Stimulated activated CD4-positive, alpha-beta T cell treated with anti-CD3 and anti-CD28 coated beads, TNF-alpha, amount 100 ng/mL, for 24 hours (primary cell): ENCODE measurements around the gene AAMP.
"Not testable (repeated sequence)": the region's sequence is repeated elsewhere in the genome, so short reads cannot be mapped to it uniquely, and the experiment has no call there.

Experiments
- DNase-seq, 3 experiments: peaks; one replicate each; pipeline ENCODE4 v3.0.0-alpha.2; 2020; ENCODE audit warnings: low read depth in 3 of 3

Gene AAMP, protein sequence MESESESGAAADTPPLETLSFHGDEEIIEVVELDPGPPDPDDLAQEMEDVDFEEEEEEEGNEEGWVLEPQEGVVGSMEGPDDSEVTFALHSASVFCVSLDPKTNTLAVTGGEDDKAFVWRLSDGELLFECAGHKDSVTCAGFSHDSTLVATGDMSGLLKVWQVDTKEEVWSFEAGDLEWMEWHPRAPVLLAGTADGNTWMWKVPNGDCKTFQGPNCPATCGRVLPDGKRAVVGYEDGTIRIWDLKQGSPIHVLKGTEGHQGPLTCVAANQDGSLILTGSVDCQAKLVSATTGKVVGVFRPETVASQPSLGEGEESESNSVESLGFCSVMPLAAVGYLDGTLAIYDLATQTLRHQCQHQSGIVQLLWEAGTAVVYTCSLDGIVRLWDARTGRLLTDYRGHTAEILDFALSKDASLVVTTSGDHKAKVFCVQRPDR

DNA sequence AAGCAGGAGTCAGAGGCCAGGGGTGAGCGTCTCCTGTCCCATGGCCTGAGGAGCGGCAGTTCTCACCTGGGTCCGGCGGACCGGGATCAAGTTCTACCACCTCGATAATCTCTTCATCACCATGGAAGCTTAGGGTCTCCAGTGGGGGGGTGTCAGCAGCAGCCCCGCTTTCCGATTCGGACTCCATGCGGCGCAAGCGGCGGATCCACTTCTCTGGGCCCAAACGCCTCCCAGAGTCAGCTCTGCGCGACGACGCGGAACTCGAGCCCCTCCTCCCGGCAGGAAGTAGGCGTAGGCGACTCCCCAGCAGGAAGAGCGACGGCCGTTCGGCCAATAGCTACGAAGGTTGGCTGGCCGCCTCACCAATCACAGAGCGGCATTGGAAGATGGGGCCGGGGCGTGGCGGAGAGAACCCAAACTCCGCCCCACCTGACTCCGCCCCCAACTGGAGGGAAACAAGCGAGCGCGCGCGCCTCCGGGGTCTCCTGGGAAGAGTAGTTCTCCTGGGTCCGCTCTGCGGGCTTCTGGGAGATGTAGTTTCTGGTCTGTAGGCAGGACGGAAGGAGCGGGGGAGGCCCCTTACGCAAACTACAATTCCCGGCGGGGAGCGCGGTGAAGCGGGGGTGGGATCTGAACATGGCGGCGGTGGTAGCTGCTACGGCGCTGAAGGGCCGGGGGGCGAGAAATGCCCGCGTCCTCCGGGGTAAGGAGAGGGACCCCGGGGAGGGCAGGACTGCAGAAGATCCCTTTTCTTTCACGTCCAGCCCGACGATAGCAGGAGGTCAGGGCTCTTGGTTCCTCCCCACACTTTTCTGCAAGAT is at the start of gene AAMP, which contains the start of gene PNKD:
Gene AAMP, minus strand, starts transcription at position 238 of the 821 bp plus-strand sequence. Its CDS starts 51 bp downstream, at position 187.
Gene PNKD, plus strand, starts transcription at position 620 of the 821 bp plus-strand sequence. Its CDS starts 17 bp downstream, at position 637.
- DNase-seq = peak; percentile 100

DNA sequence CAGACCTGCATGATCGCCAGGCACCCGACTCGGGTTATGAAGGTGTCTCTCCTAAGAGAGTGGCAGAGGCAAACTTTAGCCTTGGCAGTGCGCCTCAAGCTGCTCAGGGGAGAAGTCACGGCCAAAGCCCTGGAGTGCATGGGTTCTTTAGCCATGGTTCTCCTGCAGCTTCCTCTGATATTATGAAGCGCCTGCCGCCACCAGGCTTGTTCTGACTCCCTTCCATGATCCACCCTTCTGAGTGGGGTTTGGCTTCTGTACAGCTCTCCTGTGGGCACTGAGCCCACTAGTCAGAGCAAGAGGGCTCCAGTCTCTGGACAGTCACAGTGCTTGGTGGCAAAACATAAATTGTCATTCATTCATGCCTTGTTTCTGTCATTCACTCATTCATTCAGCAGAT is 48.3 kb upstream of the AAMP start:
- DNase-seq = no peak

- no peak for DNase-seq
These were observed 47.9 kb upstream of the AAMP start for GRCh38 chr2:218317835-218318234.

GRCh38 chr2:218317303-218317630 is 47.3 kb upstream of the AAMP start:
- no peak for DNase-seq

DNA sequence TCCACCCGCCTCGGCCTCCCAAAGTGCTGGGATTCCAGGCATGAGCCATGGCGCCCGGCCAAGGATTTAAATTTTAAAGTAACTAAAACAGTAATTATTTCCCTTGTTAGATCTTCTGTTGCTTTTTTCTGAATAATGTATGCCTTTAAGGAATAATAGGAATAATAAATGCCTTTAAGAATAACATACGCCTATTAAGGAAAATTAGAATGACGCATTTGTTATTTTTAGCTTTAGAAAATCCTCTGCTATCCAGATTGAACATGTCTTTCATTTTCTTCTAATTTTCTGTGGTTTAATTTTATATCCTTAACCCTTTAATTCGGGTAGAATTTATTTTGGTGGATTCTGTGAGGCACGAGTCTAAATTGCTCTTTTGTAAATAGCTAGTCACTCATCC is 45.5 kb upstream of the AAMP start:
- no peak for DNase-seq

DNA sequence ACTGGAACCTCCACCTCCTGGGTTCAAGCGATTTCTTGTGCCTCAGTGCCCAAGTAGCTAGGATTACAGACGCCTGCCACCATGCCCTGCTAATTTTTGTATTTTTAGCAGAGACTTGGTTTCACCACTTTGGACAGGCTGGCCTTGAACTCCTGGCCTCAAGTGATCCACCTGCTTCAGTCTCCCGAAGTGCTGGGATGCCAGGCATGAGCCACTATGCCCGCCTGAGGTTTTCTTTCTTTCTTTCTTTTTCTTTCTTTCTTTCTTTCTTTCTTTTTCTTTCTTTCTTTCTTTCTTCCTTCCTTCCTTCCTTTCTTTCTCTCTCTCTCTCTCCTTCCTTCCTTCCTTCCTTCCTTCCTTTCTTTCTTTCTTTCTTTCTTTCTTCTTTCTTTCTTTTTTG is 44.8 kb upstream of the AAMP start:
- not testable (repeated sequence) for DNase-seq

DNA sequence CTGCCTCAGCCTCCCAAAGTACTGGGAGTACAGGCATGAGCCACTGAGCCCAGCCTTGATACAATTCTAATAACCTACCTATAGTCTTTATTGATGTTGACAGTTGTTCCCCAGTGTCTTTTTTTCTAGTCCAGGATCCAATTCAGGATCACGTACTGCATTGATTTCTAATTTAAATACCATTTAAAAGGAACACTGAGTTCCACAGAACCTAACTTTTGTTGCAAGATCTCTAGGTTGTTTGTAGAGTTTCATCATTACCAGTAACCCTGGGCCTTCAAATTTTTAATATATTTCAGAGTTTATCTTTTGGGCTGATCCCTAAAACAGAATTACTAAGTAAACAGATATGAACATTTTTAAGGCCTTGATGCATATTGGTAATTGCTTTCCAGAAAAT is 43.4 kb upstream of the AAMP start:
- DNase-seq = no peak

GRCh38 chr2:218312267-218312756 is 42.4 kb upstream of the AAMP start:
- no peak for DNase-seq

- DNase-seq = not testable (repeated sequence)
These were observed 41.8 kb upstream of the AAMP start for GRCh38 chr2:218311541-218312266.

GRCh38 chr2:218310853-218311540 is 41.1 kb upstream of the AAMP start:
- no peak for DNase-seq

DNA sequence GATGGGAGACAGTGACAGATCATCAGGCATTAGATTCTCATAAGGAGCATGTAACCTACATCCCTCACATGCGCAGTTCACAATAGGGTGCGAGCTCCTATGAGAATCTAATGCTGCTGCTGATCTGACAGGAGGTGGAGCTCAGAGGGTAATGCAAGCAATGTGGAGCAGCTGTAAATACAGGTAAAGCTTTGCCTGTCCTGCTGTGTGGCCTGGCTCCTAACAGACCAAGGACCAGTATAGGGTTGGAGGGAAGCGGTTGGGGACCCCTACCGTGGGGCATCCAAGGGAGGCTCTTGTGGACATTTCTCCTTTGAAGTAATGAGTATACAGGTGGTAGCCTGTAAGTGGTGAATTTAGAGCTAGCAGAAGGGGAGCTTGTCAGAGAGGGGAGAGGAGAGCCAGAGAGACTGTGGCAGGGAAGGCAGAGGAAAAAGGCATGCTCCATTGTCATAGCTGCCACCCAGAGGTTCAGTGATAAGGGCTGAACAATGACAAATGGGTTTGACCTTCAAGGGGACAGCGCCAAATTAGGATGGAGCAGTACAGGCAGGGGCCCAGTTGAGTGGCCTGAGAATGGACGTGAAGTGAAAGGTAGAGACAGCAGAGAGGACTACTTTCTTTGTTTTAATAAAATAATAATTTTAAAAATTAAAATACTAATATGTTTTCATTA is 37.6 kb upstream of the AAMP start:
- no peak for DNase-seq

DNA sequence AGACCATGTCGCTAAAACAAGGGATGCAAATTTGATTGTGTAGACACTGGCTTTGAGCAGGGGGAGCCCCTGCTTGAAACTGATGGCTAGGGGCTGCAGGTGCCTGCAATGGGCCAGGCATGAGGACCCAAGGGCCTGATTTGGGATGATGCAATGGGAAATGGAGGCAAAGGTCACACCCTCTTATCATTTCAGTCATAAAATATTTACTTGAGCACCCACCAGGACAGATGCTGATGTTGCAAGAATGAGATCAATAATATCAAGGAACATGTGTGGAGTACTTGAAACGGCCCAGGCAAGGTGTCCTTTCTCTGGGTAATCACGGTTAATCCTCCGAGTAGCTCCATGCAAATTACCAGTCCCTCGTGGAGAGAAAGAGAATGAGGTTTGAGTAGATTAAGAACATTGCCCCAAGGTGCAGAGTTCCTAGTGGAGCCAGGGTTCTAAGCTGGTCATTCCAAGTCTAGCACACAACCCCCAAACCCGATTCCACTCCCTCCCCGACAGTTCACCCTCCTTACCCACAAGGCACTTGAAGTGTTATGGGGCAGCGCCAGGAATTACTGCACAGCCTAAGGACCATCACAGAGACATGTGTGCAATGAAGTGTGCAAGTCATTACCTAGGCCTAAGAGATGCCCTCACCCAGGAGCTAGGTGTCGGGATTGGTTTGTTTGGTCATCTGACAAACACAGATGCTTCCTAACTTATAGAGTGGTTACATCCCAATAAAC is 36.4 kb upstream of the AAMP start:
- no peak for DNase-seq

DNA sequence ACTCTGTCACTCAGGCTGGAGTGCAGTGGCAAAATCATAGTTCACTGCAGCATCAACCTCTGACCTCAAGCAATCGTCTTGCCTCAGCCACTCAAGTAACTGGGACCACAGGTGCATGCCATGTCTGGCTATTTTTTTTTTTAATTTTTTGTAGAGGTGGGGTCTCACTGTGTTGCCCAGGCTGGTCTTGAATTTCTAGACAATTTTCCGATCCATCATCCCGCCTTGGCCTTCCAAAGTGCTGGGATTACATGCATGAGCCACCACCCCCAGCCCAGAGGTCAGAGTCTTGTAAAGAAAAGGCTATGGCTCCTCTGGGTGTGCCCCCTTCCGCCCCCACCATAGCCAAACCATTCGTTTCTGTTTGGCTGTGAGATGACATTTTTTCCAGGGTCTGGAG is 35.4 kb upstream of the AAMP start:
- no peak for DNase-seq

DNA sequence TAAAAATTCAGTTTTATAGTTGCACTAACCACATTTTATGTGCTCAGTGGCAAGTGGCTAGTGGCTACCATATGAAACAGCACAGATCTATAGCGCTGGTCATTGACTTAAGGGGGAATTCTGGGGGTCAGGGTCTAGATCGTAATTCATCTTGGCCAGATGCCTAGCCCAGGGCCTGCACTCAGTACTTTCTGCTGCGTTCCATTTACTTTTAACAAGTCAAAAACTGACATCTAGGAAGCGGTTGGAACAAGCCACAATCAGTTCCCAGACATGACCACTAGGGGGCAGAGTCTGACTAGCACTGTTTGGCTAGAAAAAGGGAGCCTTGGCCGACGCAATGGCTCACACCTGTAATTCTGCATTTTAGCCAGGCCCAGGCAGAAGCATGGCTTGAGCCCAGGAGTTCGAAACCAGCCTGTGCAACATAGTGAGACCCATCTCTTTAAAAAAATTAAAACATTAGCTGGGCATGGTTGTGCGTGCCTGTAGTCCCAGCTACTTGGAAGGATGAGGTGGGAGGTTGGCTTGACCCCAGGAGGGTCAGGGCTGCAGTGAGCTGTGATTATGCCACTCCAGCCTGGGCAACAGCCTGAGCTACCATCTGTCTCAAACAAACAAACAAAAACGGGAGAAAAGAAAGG is 31.4 kb upstream of the AAMP start:
- peak; percentile 74 to 88 (median 86) for DNase-seq

GRCh38 chr2:218300141-218300540 is 30.2 kb upstream of the AAMP start:
- DNase-seq = no peak

DNA sequence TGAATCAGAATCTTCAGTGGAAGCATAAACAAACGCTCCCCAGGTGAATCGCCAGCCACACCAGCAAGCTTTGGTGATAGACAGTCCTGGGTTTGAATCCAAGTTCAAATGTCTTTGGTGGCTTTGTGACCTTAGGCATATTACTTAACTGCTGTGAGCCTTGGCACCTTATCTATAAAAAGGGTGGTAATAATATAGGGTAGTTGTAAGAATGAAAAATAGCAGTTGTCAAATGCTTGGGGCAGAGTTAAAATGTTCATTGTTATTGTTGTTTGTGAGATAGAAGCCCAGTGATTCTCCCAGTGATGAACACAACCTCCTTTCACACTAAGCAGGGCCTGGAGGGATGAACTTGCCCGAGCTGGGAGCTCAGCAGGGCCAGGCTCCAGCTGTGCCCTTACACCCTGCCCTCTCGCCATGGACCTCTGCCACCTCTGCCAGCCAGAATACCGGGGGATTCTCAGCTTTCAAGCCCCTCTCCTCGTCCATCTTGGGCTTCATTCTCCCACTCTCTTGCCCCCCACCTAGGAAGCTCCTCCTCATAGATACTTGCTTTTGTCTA is 28.5 kb upstream of the AAMP start:
- no peak for DNase-seq

DNA sequence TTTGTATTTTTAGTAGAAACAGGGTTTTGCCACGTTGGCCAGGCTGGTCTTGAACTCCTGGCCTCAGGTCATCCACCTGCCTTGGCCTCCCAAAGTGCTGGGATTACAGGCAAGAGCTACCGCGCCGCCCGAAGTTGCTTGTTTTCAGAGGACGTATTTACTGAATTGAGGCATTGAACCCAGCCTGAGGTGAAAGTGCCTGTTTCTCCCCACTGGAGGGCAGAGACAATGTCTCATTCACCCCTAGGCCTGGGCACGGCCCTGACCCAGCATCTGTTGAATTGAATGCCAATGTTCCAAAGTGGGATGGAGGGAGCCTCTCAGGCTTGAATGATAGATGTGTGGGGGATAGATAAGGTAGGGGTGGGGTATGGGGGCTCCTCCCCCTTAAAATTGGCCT is 26.9 kb upstream of the AAMP start:
- no peak for DNase-seq

- DNase-seq = no peak
These were observed 26.3 kb upstream of the AAMP start for GRCh38 chr2:218296200-218296599.

DNA sequence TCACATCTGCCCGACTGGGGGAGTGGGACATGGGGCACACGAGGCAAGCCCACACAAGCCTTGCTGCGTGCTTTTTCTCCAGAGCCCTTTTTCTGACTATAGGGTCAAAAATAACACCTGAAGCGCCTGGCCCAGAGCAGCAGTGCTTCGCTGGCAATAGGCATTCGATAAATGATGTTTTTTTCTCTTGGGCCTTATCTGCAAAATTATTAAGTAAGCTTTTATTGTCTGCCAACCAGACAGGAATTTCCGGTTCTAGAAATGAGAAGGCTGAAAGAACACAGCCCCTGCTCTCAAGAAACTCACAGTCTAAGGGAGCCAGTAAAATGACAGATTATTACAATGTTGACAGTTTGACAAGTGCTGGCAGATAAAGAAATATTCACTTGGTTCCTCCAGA is 25.1 kb upstream of the AAMP start:
- DNase-seq = no peak
